GM20431 (cell line): Measurements from ENCODE around the gene ENOX2.
"Not testable (repeated sequence)": the region's sequence is repeated elsewhere in the genome, so short reads cannot be mapped to it uniquely, and the experiment has no call there.

Experiments used
- in situ Hi-C: fragments of 300-500 bp; cut with MseI, MboI; formaldehyde crosslinking; loops from one replicate; pipeline ENCODE4 v1.15.0; 2020; ENCODE audit warnings: low sequenced_read_pairs; ENCODE audit not compliant: unreplicated experiment

ENOX2 gene

GRCh38 chrX:130714135-130714534, 188.9 kb downstream of the ENOX2 start:
- in situ Hi-C loops: no loop called here

- in situ Hi-C loops: not testable (repeated sequence)
These were observed 193.8 kb downstream of the ENOX2 start for GRCh38 chrX:130709178-130709577.

- in situ Hi-C loops: no loop called here
These were observed 197.4 kb downstream of the ENOX2 start for GRCh38 chrX:130705591-130705990.

GRCh38 chrX:130704053-130705038, 198.7 kb downstream of the ENOX2 start:
- in situ Hi-C loops: no loop called here

GRCh38 chrX:130702867-130703707, 199.9 kb downstream of the ENOX2 start:
- in situ Hi-C loops: no loop called here

- in situ Hi-C loops: no loop called here
These were observed 202.4 kb downstream of the ENOX2 start for GRCh38 chrX:130700629-130701028.

- in situ Hi-C loops: no loop called here
These were observed 203.4 kb downstream of the ENOX2 start for GRCh38 chrX:130699618-130700017.

- in situ Hi-C loops: no loop called here
These were observed 206.5 kb downstream of the ENOX2 start for GRCh38 chrX:130696542-130696941.

- in situ Hi-C loops: no loop called here
These were observed 207.1 kb downstream of the ENOX2 start for GRCh38 chrX:130695931-130696330.

- in situ Hi-C loops: no loop called here
These were observed 208.0 kb downstream of the ENOX2 start for GRCh38 chrX:130694983-130695382.

GRCh38 chrX:130691576-130691975, 211.4 kb downstream of the ENOX2 start:
- in situ Hi-C loops: no loop called here

- in situ Hi-C loops: no loop called here
These were observed 214.6 kb downstream of the ENOX2 start for GRCh38 chrX:130688360-130688759.

- in situ Hi-C loops: no loop called here
These were observed 220.0 kb downstream of the ENOX2 start for GRCh38 chrX:130682990-130683389.

- in situ Hi-C loops: no loop called here
These were observed 222.6 kb downstream of the ENOX2 start for GRCh38 chrX:130680164-130681035.

- in situ Hi-C loops: no loop called here
These were observed 226.1 kb downstream of the ENOX2 start for GRCh38 chrX:130676861-130677260.

- in situ Hi-C loops: no loop called here
These were observed 230.8 kb downstream of the ENOX2 start for GRCh38 chrX:130672214-130672613.

GRCh38 chrX:130669233-130669632, 233.8 kb downstream of the ENOX2 start:
- in situ Hi-C loops: no loop called here

- in situ Hi-C loops: no loop called here
These were observed 237.7 kb downstream of the ENOX2 start for GRCh38 chrX:130665263-130665662.

- in situ Hi-C loops: no loop called here
These were observed 244.7 kb downstream of the ENOX2 start for GRCh38 chrX:130658310-130658709.

- in situ Hi-C loops: no loop called here
These were observed 248.5 kb downstream of the ENOX2 start for GRCh38 chrX:130654409-130654950.
